PFSK-1 (cell line): ENCODE measurements around the gene MGLL.

Experiments
- FOXP2 ChIP-seq: optimal IDR thresholded peaks from 2 replicates; pipeline ENCODE3; 2011; ENCODE audit warnings: borderline replicate concordance, control low read depth, inconsistent platforms; ENCODE audit not compliant: insufficient read depth; ENCODE audit errors: extremely low read length, extremely low read depth
- POLR2AphosphoS5 ChIP-seq: IDR thresholded peaks from 2 replicates; pipeline ENCODE4 v1.6.1; 2012; ENCODE audit warnings: low read depth, mild to moderate bottlenecking, control low read depth, low read length, moderate library complexity
- SIN3A ChIP-seq: IDR thresholded peaks from 2 replicates; pipeline ENCODE4 v1.6.1; 2012; ENCODE audit warnings: mild to moderate bottlenecking, low read length, moderate library complexity, borderline replicate concordance; ENCODE audit not compliant: insufficient read depth
- TAF1 ChIP-seq: IDR thresholded peaks from 2 replicates; pipeline ENCODE4 v1.6.1; 2012; ENCODE audit warnings: low read length, control low read depth, borderline replicate concordance; ENCODE audit not compliant: insufficient read depth
- TF ChIP-seq, protein P1 (sequence below), 2 experiments: IDR thresholded peaks; 2 replicates each; pipeline versions ENCODE4 v1.6.1 to v1.8.0; 2011 to 2012; ENCODE audit warnings: low read depth in 2 of 2, low read length in 2 of 2, control low read depth in 1 of 2, inconsistent platforms in 1 of 2, mild to moderate bottlenecking in 1 of 2, moderate library complexity in 1 of 2; ENCODE audit not compliant: insufficient read depth in 1 of 2

DNA sequence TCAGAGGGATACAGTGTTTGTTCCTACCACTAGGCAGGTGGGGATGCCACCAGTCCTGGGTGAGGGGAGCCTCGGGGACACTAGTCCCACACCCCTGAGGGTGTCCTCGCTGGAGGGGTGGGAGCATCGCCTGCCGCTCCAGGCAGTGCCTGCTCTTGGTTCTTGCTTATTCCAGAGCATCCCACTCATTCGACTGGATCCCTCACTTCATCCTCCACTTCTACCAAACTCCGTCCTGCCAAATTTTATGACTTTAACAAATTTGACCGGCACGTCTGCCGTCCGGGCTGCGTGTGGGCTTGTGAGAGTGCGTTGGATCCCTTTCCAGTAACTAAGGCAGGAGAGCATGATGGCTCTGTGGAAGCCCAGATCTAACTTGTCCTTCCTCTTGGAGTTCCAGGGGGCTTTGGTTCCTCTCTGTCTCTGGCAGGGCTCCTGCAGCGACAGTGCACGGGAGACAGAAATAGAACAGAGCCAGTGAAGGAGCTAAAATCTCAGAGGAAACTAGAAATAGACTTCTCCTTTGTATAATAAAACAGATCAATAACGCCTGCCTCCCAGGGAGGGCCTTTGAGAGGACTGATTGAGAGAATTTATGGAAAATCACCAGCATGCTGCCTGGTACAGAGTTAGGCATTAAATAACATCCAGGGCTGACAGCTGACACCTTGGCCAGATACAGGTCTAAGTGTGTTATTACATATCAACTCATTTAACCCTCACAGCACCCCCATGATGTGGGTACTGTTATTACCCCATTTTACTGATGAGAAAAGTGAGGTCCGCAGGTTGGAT lies 34.5 kb downstream of the MGLL start:
- TF ChIP-seq, protein P1, sequence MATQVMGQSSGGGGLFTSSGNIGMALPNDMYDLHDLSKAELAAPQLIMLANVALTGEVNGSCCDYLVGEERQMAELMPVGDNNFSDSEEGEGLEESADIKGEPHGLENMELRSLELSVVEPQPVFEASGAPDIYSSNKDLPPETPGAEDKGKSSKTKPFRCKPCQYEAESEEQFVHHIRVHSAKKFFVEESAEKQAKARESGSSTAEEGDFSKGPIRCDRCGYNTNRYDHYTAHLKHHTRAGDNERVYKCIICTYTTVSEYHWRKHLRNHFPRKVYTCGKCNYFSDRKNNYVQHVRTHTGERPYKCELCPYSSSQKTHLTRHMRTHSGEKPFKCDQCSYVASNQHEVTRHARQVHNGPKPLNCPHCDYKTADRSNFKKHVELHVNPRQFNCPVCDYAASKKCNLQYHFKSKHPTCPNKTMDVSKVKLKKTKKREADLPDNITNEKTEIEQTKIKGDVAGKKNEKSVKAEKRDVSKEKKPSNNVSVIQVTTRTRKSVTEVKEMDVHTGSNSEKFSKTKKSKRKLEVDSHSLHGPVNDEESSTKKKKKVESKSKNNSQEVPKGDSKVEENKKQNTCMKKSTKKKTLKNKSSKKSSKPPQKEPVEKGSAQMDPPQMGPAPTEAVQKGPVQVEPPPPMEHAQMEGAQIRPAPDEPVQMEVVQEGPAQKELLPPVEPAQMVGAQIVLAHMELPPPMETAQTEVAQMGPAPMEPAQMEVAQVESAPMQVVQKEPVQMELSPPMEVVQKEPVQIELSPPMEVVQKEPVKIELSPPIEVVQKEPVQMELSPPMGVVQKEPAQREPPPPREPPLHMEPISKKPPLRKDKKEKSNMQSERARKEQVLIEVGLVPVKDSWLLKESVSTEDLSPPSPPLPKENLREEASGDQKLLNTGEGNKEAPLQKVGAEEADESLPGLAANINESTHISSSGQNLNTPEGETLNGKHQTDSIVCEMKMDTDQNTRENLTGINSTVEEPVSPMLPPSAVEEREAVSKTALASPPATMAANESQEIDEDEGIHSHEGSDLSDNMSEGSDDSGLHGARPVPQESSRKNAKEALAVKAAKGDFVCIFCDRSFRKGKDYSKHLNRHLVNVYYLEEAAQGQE (IDR thresholded peaks at IDR 0.05; ENCODE audit: insufficient read depth in 1 of 2, low read depth in 2 of 2, low read length in 2 of 2) = no peak
- TF ChIP-seq TAF1 (no peak), POLR2AphosphoS5 (no peak), SIN3A (no peak), FOXP2 (no peak)
